Kidney epithelial cell (primary cell): ENCODE data around the gene RTN4R. TPM values are rescaled to one million over a fixed set of nuclear protein-coding genes. Genes with fewer than 3 reads are reported as not detected.
"Not testable (repeated sequence)": the region's sequence is repeated elsewhere in the genome, so short reads cannot be mapped to it uniquely, and the experiment has no call there.

Experiments used
- DNase-seq: peaks from one replicate; pipeline ENCODE4 v3.0.0-alpha.2; 2010; ENCODE audit warnings: low read depth
- H3K27me3 ChIP-seq: 2 replicates; pipeline ENCODE4 v1.6.0; 2011; ENCODE audit warnings: low read length; ENCODE audit not compliant: control insufficient read depth, insufficient read depth
- H3K36me3 ChIP-seq: 2 replicates; pipeline ENCODE4 v1.5.1; 2011; ENCODE audit warnings: low read length; ENCODE audit not compliant: control insufficient read depth, insufficient read depth
- H3K4me3 ChIP-seq: 2 replicates; pipeline ENCODE4 v1.5.1; 2011; ENCODE audit warnings: low read depth, mild to moderate bottlenecking, control low read depth, low read length
- total RNA-seq: library from RNA; depleted of rRNA; stranded (reverse); fragments of >200 nt; gene quantifications from 2 replicates; pipeline ENCODE4 v1.2.3, GENCODE V29; 2015
- TF ChIP-seq, protein P1 (sequence below): IDR thresholded peaks from 2 replicates; pipeline ENCODE4 v1.5.1; 2011; ENCODE audit warnings: mild to moderate bottlenecking, moderate library complexity, low read length, control low read depth, inconsistent platforms; ENCODE audit not compliant: insufficient read depth, poor library complexity, severe bottlenecking

RTN4R gene
- total RNA-seq, 1 donor from 2014 or later = 18.2 TPM

DNA sequence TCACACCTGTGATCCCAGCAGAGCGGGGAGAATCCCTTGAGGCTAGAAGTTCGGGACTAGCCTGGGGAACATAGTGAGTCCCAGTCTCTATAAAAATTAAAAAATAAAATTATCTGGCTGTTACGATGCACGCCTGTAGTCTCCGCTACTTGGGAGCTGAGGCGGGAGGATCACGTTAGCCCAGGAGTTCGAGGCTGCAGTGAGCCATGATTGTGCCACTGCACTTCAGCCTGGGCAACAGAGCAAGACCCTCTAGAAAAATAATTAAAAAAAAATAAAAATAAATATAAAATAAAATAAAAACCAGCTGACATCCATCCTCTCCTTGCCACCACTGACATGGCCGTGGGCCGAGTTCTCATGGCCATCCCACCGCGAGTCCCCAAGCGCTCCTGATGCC, 7.7 kb upstream of the RTN4R start:
- Histone ChIP-seq H3K4me3 (no peak overlapping the region), H3K36me3 (no peaks in the 10 kb centered on the region), H3K27me3 (peaks cover 5% of the 10 kb centered on the region)
- DNase-seq = no peak
- TF ChIP-seq, protein P1, sequence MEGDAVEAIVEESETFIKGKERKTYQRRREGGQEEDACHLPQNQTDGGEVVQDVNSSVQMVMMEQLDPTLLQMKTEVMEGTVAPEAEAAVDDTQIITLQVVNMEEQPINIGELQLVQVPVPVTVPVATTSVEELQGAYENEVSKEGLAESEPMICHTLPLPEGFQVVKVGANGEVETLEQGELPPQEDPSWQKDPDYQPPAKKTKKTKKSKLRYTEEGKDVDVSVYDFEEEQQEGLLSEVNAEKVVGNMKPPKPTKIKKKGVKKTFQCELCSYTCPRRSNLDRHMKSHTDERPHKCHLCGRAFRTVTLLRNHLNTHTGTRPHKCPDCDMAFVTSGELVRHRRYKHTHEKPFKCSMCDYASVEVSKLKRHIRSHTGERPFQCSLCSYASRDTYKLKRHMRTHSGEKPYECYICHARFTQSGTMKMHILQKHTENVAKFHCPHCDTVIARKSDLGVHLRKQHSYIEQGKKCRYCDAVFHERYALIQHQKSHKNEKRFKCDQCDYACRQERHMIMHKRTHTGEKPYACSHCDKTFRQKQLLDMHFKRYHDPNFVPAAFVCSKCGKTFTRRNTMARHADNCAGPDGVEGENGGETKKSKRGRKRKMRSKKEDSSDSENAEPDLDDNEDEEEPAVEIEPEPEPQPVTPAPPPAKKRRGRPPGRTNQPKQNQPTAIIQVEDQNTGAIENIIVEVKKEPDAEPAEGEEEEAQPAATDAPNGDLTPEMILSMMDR = no peak

- H3K27me3 ChIP-seq, H3K4me3 ChIP-seq, DNase-seq, H3K36me3 ChIP-seq: not testable (repeated sequence)
Observed at GRCh38 chr22:20275325-20275724, 7.2 kb upstream of the RTN4R start.

- DNase-seq, H3K36me3 ChIP-seq, H3K4me3 ChIP-seq, H3K27me3 ChIP-seq: not testable (repeated sequence)
Observed at GRCh38 chr22:20274374-20274773, 6.3 kb upstream of the RTN4R start.

DNA sequence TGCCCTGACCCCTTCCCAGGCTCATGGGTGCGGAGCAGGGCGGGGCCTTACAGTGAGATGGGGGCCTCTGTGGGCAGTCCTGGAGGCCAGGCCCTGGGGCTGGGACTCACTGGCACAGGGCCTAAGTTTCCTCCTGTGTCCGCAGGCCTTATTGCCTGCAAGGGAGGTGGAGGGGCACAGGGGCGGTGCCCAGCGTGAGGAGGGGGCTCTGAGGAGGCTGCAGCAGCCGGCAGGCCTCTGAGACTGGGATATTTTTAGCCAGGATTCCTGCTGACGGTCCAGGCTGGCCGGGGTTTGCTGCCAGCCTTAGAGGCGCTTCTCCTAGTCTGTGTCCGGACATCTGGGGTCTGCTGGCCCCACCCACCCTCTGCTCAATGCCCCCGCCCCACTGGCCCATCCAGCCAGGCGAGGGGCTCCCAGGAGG, 5.7 kb upstream of the RTN4R start:
- TF ChIP-seq, protein P1 = no peak
- H3K4me3 ChIP-seq = no peak overlapping the region
- H3K36me3 ChIP-seq = no peaks in the 10 kb centered on the region
- no peaks in the 10 kb centered on the region for H3K27me3 ChIP-seq
- no peak for DNase-seq

- Histone ChIP-seq H3K36me3 (no peaks in the 10 kb centered on the region), H3K4me3 (no peak overlapping the region), H3K27me3 (no peaks in the 10 kb centered on the region)
- DNase-seq = no peak
- TF ChIP-seq, protein P1 = no peak
Observed at GRCh38 chr22:20272700-20273099, 4.6 kb upstream of the RTN4R start.

DNA sequence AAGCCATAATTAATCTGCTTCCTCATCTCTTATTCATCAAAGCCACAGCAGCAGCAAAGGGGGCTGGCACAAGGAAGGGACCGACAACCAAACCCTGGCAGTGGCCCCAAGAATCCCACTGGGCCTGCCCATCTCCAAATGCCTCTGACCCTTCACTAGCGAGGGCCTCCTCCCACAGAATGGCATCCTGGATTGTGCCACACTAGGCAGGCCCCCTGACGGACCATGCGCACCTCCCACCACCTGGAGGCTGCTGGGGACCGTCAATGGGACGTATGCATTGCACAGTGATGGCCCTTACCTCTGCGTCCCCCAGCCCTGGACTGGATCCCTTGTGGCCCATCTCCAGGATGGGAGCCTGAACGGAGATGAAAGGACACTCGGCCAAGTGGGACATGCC, 4.1 kb upstream of the RTN4R start:
- TF ChIP-seq, protein P1 = no peak
- DNase-seq = no peak
- Histone ChIP-seq H3K4me3 (no peak overlapping the region), H3K36me3 (no peaks in the 10 kb centered on the region), H3K27me3 (no peaks in the 10 kb centered on the region)

DNA sequence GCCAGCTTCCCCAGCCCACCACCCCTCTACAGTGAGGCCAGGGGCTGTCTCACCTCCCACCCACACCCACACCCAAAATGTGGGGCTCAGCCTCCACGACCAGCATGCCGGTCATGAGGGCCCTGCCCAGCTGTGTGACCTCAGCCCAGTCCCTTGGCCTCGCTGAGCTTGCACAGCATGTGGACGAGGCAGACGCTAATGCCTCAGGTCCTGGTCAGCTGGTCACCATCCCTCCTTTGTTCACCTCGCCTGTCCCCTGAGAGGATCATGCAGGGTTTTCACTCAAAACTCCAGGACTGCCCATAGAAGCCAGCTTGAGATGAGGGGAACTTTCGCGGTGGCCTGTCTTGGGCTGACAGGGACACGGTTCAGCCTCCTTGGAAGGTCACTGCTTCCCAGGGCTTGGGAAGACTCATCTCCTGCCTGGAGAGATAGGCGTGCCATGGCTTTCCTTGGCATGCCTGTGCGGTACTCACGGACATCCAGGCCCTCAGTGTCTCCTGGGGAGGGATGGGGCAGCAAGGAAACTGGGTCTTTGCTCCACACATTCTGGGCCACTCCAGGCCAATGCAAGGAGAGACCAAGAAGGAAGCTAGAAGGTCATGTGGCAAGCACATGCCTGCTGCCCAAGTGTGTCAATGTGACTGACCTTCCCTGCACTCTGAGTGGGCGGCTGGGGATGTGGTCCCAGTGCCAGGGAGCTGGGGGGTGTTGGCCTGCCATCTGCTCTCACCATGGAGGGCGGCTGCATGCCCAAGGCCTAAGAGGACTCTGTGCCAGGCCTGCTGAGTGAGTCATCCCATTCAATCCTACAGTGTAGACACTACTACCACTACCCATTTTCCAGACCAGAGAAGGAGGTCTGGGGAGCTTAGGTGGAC, 3.2 kb upstream of the RTN4R start:
- Histone ChIP-seq H3K4me3 (no peak overlapping the region), H3K27me3 (no peaks in the 10 kb centered on the region), H3K36me3 (no peaks in the 10 kb centered on the region)
- TF ChIP-seq, protein P1 = no peak
- no peak for DNase-seq

DNA sequence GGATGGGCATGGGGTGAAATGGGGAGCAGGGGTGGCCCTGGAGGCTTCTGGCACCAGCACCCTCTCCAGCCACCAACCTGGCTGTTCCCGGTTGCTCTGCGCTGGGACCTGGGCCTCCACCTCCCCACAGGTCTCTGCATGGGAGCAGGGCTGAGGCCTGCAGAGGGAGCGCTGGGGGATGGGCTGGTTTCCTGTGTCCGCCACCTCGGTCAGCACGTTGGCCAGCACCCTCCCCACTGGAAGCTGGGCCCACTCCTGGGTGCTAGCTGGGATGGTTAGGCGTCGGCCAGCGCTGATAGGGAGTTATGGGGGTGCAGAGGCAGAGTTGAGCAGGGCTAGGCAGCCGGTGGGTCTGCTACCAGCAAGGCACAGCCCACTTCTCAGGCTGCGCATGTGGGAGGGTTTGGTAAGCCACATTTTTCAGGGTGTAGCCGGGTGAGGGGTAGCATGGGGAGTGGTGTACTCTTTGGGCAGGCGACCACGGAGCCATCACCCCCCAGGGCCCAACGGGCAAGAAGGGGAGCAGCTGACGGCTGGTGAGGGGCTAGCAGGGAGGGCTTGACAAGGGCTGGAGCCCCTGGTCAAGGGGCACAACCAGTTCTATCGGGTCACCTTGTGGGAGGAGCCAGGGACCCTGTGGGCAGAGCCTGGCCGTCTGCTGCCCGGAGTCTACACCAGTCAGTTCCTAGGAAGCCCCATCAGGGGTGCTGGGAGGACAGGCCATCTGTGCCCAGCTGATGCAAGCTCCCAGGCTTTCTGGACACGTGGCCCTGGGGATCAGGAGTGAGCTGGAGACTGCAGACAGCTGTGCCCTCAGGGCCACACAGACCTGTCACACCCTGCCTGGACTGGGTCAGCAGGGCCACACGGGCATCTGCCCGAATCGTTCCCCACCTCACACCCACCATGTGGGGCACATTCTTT, 2.3 kb upstream of the RTN4R start:
- not testable (repeated sequence) for DNase-seq, H3K36me3 ChIP-seq, H3K4me3 ChIP-seq, H3K27me3 ChIP-seq

DNA sequence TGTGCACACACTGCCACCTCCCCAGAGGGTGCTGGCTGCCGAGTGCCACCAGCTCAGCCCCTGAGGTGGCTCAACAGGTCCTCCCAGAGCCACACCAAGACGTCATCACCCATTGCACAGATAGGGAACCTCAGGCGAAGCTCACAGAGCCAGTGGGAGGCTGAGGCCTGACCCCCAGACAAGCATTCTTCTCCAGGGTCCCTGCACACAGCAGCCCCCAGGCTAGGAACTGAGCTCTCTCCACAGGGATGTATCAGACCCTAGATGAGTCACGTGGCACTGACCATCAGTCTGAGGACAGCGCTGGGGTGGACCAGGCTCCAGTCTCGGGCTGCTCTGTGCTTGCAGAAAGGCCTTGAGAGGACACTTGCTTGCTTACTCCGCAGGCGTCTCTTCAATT, 1.6 kb upstream of the RTN4R start:
- not testable (repeated sequence) for DNase-seq

More for the DNA sequence above, 1.6 kb upstream of the RTN4R start:
- H3K4me3 ChIP-seq, H3K36me3 ChIP-seq, H3K27me3 ChIP-seq: not testable (repeated sequence)
